Neural progenitor cell (in vitro differentiated cells): Measurements from ENCODE around the gene GRIK3. TPM values are rescaled to one million over a fixed set of nuclear protein-coding genes. Genes with fewer than 3 reads are reported as not detected.

ENCODE experiments used
- DNase-seq: peaks from one replicate; pipeline ENCODE4 v3.0.0-alpha.2; 2016; ENCODE audit warnings: low spot score
- H2AFZ ChIP-seq: fragments of 200-600 bp; sonication (generic); replicated peaks from 2 replicates; pipeline ENCODE4 v1.6.1; 2016; ENCODE audit warnings: antibody characterized with exemption
- H3F3A ChIP-seq: fragments of 200-600 bp; sonication (generic); 2 replicates; pipeline ENCODE4 v1.6.1; 2016; ENCODE audit warnings: antibody characterized with exemption, low read depth
- H3K27ac ChIP-seq: fragments of 200-600 bp; sonication (generic); 2 replicates; pipeline ENCODE4 v1.5.1; 2016; ENCODE audit warnings: mild to moderate bottlenecking
- H3K27me3 ChIP-seq: fragments of 200-600 bp; sonication (generic); 2 replicates; pipeline ENCODE4 v1.6.1; 2016; ENCODE audit warnings: mild to moderate bottlenecking, moderate library complexity
- H3K36me3 ChIP-seq: fragments of 200-600 bp; sonication (generic); 2 replicates; pipeline ENCODE4 v1.5.1; 2016
- H3K4me1 ChIP-seq: fragments of 200-600 bp; sonication (generic); 2 replicates; pipeline ENCODE4 v1.6.1; 2016; ENCODE audit warnings: mixed run types
- H3K4me2 ChIP-seq: fragments of 200-600 bp; sonication (generic); 2 replicates; pipeline ENCODE4 v1.6.1; 2016
- H3K4me3 ChIP-seq: fragments of 200-600 bp; sonication (generic); 2 replicates; pipeline ENCODE4 v1.5.1; 2016
- H3K79me2 ChIP-seq: fragments of 200-600 bp; sonication (generic); 2 replicates; pipeline ENCODE4 v1.6.1; 2016; ENCODE audit warnings: low read depth
- H3K9ac ChIP-seq: fragments of 200-600 bp; sonication (generic); 2 replicates; pipeline ENCODE4 v1.6.1; 2016
- H3K9me3 ChIP-seq: fragments of 200-600 bp; sonication (generic); 2 replicates; pipeline ENCODE4 v1.5.1; 2016; ENCODE audit warnings: low read depth
- H4K20me1 ChIP-seq: fragments of 200-600 bp; sonication (generic); 2 replicates; pipeline ENCODE4 v1.6.1; 2016; ENCODE audit warnings: low read depth
- H3K27ac Mint-ChIP-seq: 3 replicates; pipeline ENCODE4 v1.8.0; 2021; ENCODE audit warnings: mixed read lengths
- H3K27me3 Mint-ChIP-seq: 2 replicates; pipeline ENCODE4 v1.8.0; 2022; ENCODE audit warnings: low read depth, mild to moderate bottlenecking, inconsistent platforms, moderate library complexity, mixed read lengths; ENCODE audit not compliant: insufficient read depth
- H3K36me3 Mint-ChIP-seq: 3 replicates; pipeline ENCODE4 v1.8.0; 2021; ENCODE audit warnings: mixed read lengths
- H3K4me1 Mint-ChIP-seq: 3 replicates; pipeline ENCODE4 v1.8.0; 2021; ENCODE audit warnings: mixed read lengths
- H3K4me3 Mint-ChIP-seq: 3 replicates; pipeline ENCODE4 v1.8.0; 2021; ENCODE audit warnings: mild to moderate bottlenecking, moderate library complexity, mixed read lengths
- H3K9me3 Mint-ChIP-seq: 3 replicates; pipeline ENCODE4 v1.8.0; 2020; ENCODE audit warnings: mixed read lengths
- CTCF ChIP-seq: fragments of 200-600 bp; sonication (generic); IDR thresholded peaks from 2 replicates; pipeline ENCODE4 v1.5.1; 2017; ENCODE audit warnings: antibody characterized with exemption, mild to moderate bottlenecking
- EZH2 ChIP-seq: fragments of 200-600 bp; sonication (generic); IDR thresholded peaks from 2 replicates; pipeline ENCODE4 v1.6.1; 2017; ENCODE audit warnings: antibody characterized with exemption, mild to moderate bottlenecking, moderate library complexity
- EZH2phosphoT487 ChIP-seq: fragments of 200-600 bp; sonication (generic); IDR thresholded peaks from 2 replicates; pipeline ENCODE4 v1.6.1; 2017; ENCODE audit warnings: antibody characterized with exemption
- total RNA-seq: library from RNA; depleted of rRNA; stranded (reverse); fragments of >200 nt; gene quantifications from 2 replicates; pipeline ENCODE4 v1.2.3, GENCODE V29; 2015; ENCODE audit warnings: low replicate concordance

GRIK3 gene
- total RNA-seq, 1 donor from 2014 or later = 1.7 TPM

- H4K20me1 ChIP-seq = no peaks in the 10 kb centered on the region
- no peaks in the 10 kb centered on the region for H3K9me3 ChIP-seq
- Mint-ChIP-seq H3K36me3 (no peaks in the 10 kb centered on the region), H3K4me3 (no peak overlapping the region), H3K4me1 (peaks cover 4% of the 10 kb centered on the region), H3K27ac (no peak overlapping the region), H3K27me3 (peaks cover 8% of the 10 kb centered on the region), H3K9me3 (no peaks in the 10 kb centered on the region)
- TF ChIP-seq EZH2 = no peak
- TF ChIP-seq CTCF = no peak
- TF ChIP-seq EZH2phosphoT487 = no peak
- H3K36me3 ChIP-seq = no peaks in the 10 kb centered on the region
- H2AFZ ChIP-seq = no peak overlapping the region
- no peak overlapping the region for H3K4me2 ChIP-seq
- H3K27me3 ChIP-seq = no peaks in the 10 kb centered on the region
- no peaks in the 10 kb centered on the region for H3K79me2 ChIP-seq
- H3K4me3 ChIP-seq = no peak overlapping the region
- H3K27ac ChIP-seq = no peak overlapping the region
- no peak overlapping the region for H3K9ac ChIP-seq
- H3F3A ChIP-seq = no peaks in the 10 kb centered on the region
- DNase-seq = no peak
- peaks cover 15% of the 10 kb centered on the region for H3K4me1 ChIP-seq
Observed at GRCh38 chr1:36991551-36991950, 42.8 kb downstream of the GRIK3 start.

GRCh38 chr1:36990928-36991327, 43.4 kb downstream of the GRIK3 start:
- Histone ChIP-seq H3K4me2 (no peak overlapping the region), H3K36me3 (no peaks in the 10 kb centered on the region), H3K27ac (no peak overlapping the region), H3K9ac (no peak overlapping the region), H3K79me2 (no peaks in the 10 kb centered on the region), H3K9me3 (no peaks in the 10 kb centered on the region), H4K20me1 (no peaks in the 10 kb centered on the region), H2AFZ (no peak overlapping the region), H3K4me3 (no peak overlapping the region), H3K27me3 (no peaks in the 10 kb centered on the region), H3F3A (no peaks in the 10 kb centered on the region), H3K4me1 (peaks cover 15% of the 10 kb centered on the region)
- H3K36me3 Mint-ChIP-seq = no peaks in the 10 kb centered on the region
- peaks cover 7% of the 10 kb centered on the region for H3K27me3 Mint-ChIP-seq
- H3K4me1 Mint-ChIP-seq = peaks cover 4% of the 10 kb centered on the region
- no peak overlapping the region for H3K27ac Mint-ChIP-seq
- no peak for DNase-seq
- no peak for TF ChIP-seq CTCF
- no peak for TF ChIP-seq EZH2
- TF ChIP-seq EZH2phosphoT487 = no peak
- H3K9me3 Mint-ChIP-seq = no peaks in the 10 kb centered on the region
- H3K4me3 Mint-ChIP-seq = no peak overlapping the region

- H3K27ac Mint-ChIP-seq = no peak overlapping the region
- peaks cover 4% of the 10 kb centered on the region for H3K4me1 Mint-ChIP-seq
- H3K4me3 Mint-ChIP-seq = no peak overlapping the region
- Histone ChIP-seq H3K27me3 (no peaks in the 10 kb centered on the region), H3K9ac (no peak overlapping the region), H3K4me2 (peak overlapping the region; percentile 50), H3K4me3 (no peak overlapping the region), H4K20me1 (no peaks in the 10 kb centered on the region), H3K27ac (no peak overlapping the region), H2AFZ (no peak overlapping the region), H3K79me2 (no peaks in the 10 kb centered on the region), H3F3A (no peaks in the 10 kb centered on the region), H3K36me3 (no peaks in the 10 kb centered on the region), H3K4me1 (peaks cover 15% of the 10 kb centered on the region), H3K9me3 (no peaks in the 10 kb centered on the region)
- peaks cover 7% of the 10 kb centered on the region for H3K27me3 Mint-ChIP-seq
- H3K36me3 Mint-ChIP-seq = no peaks in the 10 kb centered on the region
- DNase-seq = no peak
- no peak for TF ChIP-seq EZH2phosphoT487
- no peak for TF ChIP-seq EZH2
- TF ChIP-seq CTCF = no peak
- H3K9me3 Mint-ChIP-seq = no peaks in the 10 kb centered on the region
Observed at GRCh38 chr1:36989241-36989640, 45.1 kb downstream of the GRIK3 start.
